Measurements from ENCODE around the gene OGFOD2. TPM values are rescaled to one million over a fixed set of nuclear protein-coding genes. Genes with fewer than 3 reads are reported as not detected.

Gene OGFOD2
- total RNA-seq, 2 donors from 2014 or later: 10.5 to 14.1 TPM

DNA sequence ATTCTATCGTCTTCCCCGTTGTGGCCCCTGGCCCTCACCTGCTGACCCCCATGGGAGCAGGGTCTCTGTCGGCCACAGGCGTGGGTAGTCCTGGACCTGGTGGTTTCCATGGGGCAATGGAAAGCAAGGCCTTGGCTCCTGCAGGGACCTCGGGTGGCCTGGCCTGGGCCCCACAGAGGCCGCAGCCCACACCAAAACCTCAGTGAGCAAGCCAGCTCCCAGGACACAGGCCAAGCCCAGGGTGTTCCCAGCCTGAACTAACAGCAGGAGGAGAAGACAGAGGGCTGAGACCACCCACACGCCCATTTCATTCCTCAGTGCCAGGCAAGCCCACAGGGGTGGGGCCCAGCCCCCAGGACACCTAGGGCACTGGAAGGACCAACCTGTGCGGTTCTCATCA, 25.6 kb upstream of the OGFOD2 start:
- DNase-seq: no peak
- intact Hi-C loops (cut with DNase I): no loop called here
- no peak for ATAC-seq

DNA sequence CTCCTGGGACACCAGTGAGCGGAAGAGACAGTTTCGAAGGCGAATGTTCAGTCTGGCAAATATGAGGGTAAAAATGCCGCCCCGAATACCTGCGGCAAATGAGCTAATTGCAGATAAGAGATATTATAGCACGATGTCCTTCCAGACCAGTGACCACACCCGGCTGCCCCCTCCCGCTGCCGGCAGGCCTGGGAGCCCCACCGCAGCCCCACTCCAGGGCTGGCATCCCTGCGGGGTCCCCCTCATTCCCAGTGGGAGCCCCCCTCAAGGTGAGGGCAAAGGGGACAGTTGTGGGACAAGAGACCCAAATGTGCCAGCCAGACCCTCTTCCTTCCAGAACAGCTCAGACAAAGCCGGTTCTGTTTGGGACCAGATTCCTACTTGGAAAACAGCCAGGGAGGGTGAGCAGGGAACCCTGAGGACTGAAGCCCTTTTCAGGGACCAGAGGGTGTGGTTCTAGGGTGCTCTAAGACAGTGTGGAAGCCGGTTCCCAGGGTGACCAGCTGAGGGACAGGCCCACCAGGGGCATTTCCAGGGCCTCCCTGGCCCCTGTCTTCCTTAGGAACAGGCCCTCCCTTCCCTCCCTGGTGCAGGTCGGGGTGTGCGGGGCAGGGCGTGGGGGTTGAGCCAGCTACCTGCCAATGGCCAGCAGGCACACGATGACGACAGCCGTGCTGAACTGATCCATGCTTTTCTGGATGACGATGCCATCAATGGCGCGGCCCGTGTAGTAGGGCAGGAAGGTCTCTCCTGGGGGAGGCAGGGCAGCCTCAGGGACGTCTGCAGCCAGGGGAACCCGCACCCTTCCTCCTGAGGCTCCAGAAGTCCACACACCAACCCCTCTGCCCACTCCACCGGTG, 25.0 kb upstream of the OGFOD2 start:
- DNase-seq: no peak
- intact Hi-C loops (cut with DNase I): loop anchor here (5.0 kb wide), 3 partner anchors 88 to 158 kb away; no protein-coding TSS in a partner anchor
- no peak for ATAC-seq

DNA sequence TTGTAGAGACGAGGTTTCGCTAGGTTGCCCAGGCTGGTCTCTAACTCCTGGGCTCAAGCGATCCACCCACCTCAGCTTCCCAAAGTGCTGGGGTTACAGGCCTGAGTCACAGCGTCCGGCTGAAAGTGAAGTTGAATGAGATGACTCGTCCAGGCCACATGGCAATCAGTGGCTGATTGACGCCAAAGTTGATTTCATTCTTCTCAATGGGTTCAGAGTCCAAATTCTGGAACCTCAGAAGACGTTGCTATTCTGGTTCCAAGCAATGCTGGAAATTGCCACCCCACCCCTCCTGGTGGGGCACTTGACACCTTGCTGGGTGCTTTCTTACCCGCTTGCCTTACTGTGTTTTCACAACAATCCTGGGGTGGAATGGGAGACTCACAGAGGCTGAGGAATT, 23.6 kb upstream of the OGFOD2 start:
- intact Hi-C loops (cut with DNase I): loop anchor here (5.0 kb wide), 3 partner anchors 89 to 159 kb away; no protein-coding TSS in a partner anchor
- no peak for ATAC-seq
- no peak for DNase-seq

- ATAC-seq (peak; percentile 92 to 96), DNase-seq (peak; percentile 77)
- intact Hi-C loops (cut with DNase I): loop anchor here (1.0 to 5.0 kb wide), 4 partner anchors 90 to 160 kb away; no protein-coding TSS in a partner anchor
These were observed 22.8 kb upstream of the OGFOD2 start for GRCh38 chr12:122951979-122952892.

GRCh38 chr12:122955156-122955555, 19.9 kb upstream of the OGFOD2 start:
- ATAC-seq (no peak), DNase-seq (no peak)
- intact Hi-C loops (cut with DNase I): no loop called here

DNA sequence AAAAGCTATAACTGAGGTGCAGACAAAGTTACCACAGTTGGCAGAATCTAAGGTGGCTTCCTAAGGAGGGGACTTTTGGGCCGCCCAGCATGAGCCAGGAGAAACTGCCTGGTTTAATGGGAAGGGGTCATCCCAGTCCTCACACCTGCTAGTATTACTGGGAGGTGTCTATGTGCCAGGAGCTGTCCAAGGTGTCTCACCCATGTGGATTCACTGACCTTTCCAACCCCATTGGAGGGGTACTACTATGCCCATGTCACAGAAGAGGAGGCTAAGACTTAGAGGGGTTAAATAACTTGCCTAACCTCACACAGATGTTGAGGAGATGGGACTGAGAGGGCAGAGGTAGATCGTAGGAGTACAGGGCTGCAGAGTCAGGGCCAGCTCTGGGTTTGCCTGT, 19.0 kb upstream of the OGFOD2 start:
- ATAC-seq (no peak), DNase-seq (no peak)
- intact Hi-C loops (cut with DNase I): no loop called here

GRCh38 chr12:122958198-122958888, 16.7 kb upstream of the OGFOD2 start:
- DNase-seq: no peak
- intact Hi-C loops (cut with DNase I): no loop called here
- peak in 1 of 2 donors; percentile 64 for ATAC-seq

- ATAC-seq: no peak
- no peak for DNase-seq
- intact Hi-C loops (cut with DNase I): no loop called here
These were observed 15.4 kb upstream of the OGFOD2 start for GRCh38 chr12:122959566-122960192.

GRCh38 chr12:122960193-122960569, 14.9 kb upstream of the OGFOD2 start:
- no peak for DNase-seq
- ATAC-seq: no peak
- intact Hi-C loops (cut with DNase I): no loop called here

- no peak for DNase-seq
- intact Hi-C loops (cut with DNase I): no loop called here
- ATAC-seq: no peak
These were observed 13.3 kb upstream of the OGFOD2 start for GRCh38 chr12:122961531-122962329.

- intact Hi-C loops (cut with DNase I): no loop called here
- peak; percentile 28 to 35 for ATAC-seq
- DNase-seq: peak; percentile 67
These were observed 11.1 kb upstream of the OGFOD2 start for GRCh38 chr12:122963941-122964265.

DNA sequence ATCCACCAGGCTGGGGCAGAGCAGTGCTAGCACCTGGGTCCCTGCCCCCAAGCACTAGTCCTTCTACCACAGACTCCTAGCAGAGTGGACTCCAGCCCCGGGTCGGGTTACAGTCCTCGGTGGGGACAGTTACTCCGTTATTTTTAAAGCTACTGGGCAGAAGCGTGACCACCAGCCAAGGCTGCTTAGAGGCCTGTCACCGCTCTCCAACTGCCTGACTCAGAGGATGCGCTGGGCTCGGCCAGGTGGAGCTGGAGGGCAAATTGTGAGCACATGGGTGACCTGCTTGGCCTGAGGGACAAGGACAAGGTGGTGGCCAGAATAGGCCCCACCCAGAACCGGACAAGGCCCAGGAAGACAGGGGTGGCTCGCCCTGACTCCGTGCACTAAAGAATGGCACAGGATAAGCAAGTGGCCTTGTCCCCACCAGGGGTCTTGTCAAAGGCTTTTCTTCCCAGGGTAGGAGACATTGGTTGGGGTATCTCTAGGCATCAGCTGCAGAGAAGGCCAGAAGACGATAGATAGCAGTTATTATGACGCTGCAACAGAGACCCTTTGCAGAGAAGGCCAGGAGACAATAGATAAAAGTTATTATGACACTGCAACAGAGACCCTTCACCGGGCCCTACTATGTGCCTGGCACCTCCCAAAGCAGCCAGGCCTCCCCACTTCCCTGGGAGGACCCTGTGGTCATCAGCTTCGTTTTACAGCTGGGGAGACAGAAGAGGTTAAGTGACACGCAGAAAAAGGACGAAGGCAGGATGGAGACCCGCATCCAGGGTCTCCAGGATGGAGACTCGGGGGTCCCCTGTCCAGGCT, 10.4 kb upstream of the OGFOD2 start:
- ATAC-seq: no peak
- no peak for DNase-seq
- intact Hi-C loops (cut with DNase I): no loop called here

GRCh38 chr12:122965321-122965751, 9.7 kb upstream of the OGFOD2 start:
- intact Hi-C loops (cut with DNase I): no loop called here
- peak; percentile 28 for DNase-seq
- peak in 1 of 2 donors; percentile 1 for ATAC-seq

GRCh38 chr12:122965851-122966742, 8.9 kb upstream of the OGFOD2 start, which contains the start of gene ABCB9:
Gene ABCB9 (minus strand): TSS chr12:122966463. CDS start chr12:122960235, 6,228 bp downstream.
- ATAC-seq: peak; percentile 96 to 97
- DNase-seq: peak; percentile 94
- intact Hi-C loops (cut with DNase I): no loop called here

DNA sequence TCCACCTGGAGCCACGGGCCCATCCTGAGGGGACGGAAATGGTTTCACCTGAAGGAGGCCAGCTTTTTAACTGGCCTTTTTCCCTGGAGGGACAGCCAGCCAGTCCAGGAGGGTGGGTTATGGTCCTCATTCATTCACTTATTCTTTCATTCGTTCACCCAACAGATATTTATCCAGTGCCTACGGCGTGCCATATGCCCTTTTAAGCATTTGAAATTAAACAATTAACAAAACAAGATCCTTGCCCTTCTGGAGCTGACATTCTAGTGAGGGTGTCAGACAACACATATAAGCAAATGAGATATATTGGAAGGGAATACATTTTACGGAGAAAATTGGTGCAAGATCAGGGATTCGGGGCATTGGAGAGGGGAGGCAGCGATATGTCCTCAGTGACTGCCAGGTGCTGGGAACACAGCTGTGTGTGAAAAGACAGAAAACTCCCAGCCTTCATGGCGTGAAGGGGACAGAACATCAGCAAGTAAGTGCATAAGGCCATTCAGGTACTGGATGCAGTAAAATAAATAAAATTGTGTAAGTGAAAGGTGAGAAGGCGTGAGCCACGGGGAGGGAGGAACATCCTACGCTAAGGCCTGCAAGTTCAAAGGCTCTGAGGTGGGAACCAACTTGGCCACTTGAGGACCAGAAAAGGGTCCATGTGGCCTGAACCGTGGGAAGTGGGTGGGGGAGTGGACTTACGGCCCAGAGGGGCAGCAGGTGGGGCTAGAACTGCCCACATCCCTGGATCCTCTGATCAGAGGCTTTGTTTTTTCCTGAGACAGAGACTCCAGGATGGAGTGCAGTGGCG, 8.1 kb upstream of the OGFOD2 start:
- DNase-seq: no peak
- ATAC-seq: no peak
- intact Hi-C loops (cut with DNase I): no loop called here

Measured in left cardiac atrium (tissue), 4 donors.